ENCODE measurements around the gene SDK1. TPM values are rescaled to one million over a fixed set of nuclear protein-coding genes. Genes with fewer than 3 reads are reported as not detected.

SDK1 gene
- total and polyA plus RNA-seq, 4 donors: 0.12 to 0.47 (median 0.36) TPM

- Histone ChIP-seq H3K4me1 (ENCODE audit: control insufficient read depth in 4 of 4, insufficient read depth in 4 of 4, low read length in 3 of 4) (no peaks in the 10 kb centered on the region), H3K27ac (ENCODE audit: low read depth in 1 of 2, low read length in 2 of 2) (no peak overlapping the region), H3K9me3 (ENCODE audit: control insufficient read depth in 4 of 4, low read length in 3 of 4) (peaks cover 0 to 3% (median 0%) of the 10 kb centered on the region in 4 donors), H3K9ac (ENCODE audit: low read depth in 1 of 2, low read length in 2 of 2) (no peak overlapping the region), H3K36me3 (ENCODE audit: control insufficient read depth in 4 of 4, insufficient read depth in 3 of 4, low read depth in 1 of 4, low read length in 3 of 4) (no peaks in the 10 kb centered on the region), H3K4me3 (ENCODE audit: low read depth in 1 of 3, low read length in 3 of 3) (no peak overlapping the region), H3K27me3 (ENCODE audit: control insufficient read depth in 4 of 4, insufficient read depth in 4 of 4, low read length in 3 of 4) (no peaks in the 10 kb centered on the region)
- TF ChIP-seq RXRA (IDR thresholded peaks at IDR 0.05) (no peak), GABPA (IDR thresholded peaks at IDR 0.05 in 1 of 2, conservative IDR thresholded peaks at IDR 0.05 in 1 of 2) (no peak), ATF3 (IDR thresholded peaks at IDR 0.05) (no peak), RAD21 (IDR thresholded peaks at IDR 0.05) (no peak), YY1 (IDR thresholded peaks at IDR 0.05) (no peak), NR2F2 (IDR thresholded peaks at IDR 0.05) (no peak), MAX (IDR thresholded peaks at IDR 0.05) (no peak), FOXA1 (IDR thresholded peaks at IDR 0.05) (no peak)
- no peak for DNase-seq (ENCODE audit: low spot score)
- 89% methylated on average over 7 of the region's 7 CpGs for WGBS
These were observed 894.6 kb downstream of the SDK1 start for GRCh38 chr7:4195660-4196059.

GRCh38 chr7:4196121-4196819, 895.2 kb downstream of the SDK1 start:
- TF ChIP-seq RXRA (IDR thresholded peaks at IDR 0.05): no peak
- TF ChIP-seq, protein P1, sequence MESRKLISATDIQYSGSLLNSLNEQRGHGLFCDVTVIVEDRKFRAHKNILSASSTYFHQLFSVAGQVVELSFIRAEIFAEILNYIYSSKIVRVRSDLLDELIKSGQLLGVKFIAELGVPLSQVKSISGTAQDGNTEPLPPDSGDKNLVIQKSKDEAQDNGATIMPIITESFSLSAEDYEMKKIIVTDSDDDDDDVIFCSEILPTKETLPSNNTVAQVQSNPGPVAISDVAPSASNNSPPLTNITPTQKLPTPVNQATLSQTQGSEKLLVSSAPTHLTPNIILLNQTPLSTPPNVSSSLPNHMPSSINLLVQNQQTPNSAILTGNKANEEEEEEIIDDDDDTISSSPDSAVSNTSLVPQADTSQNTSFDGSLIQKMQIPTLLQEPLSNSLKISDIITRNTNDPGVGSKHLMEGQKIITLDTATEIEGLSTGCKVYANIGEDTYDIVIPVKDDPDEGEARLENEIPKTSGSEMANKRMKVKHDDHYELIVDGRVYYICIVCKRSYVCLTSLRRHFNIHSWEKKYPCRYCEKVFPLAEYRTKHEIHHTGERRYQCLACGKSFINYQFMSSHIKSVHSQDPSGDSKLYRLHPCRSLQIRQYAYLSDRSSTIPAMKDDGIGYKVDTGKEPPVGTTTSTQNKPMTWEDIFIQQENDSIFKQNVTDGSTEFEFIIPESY (IDR thresholded peaks at IDR 0.05): no peak
- no peak for TF ChIP-seq SP1 (IDR thresholded peaks at IDR 0.05)
- TF ChIP-seq YY1 (IDR thresholded peaks at IDR 0.05): no peak
- no peak for TF ChIP-seq EGR1 (IDR thresholded peaks at IDR 0.05; ENCODE audit: low read depth in 2 of 2)
- TF ChIP-seq TAF1 (conservative IDR thresholded peaks at IDR 0.05): no peak
- TF ChIP-seq RAD21 (IDR thresholded peaks at IDR 0.05): no peak
- no peak for TF ChIP-seq JUND (IDR thresholded peaks at IDR 0.05)
- TF ChIP-seq FOXA2 (IDR thresholded peaks at IDR 0.05): no peak
- no peaks in the 10 kb centered on the region for H3K36me3 ChIP-seq (ENCODE audit: control insufficient read depth in 4 of 4, insufficient read depth in 3 of 4, low read depth in 1 of 4, low read length in 3 of 4)
- H3K9ac ChIP-seq (ENCODE audit: low read depth in 1 of 2, low read length in 2 of 2): no peak overlapping the region
- H3K9me3 ChIP-seq (ENCODE audit: control insufficient read depth in 4 of 4, low read length in 3 of 4): peaks cover 0 to 3% (median 0%) of the 10 kb centered on the region in 4 donors
- no peak for DNase-seq (ENCODE audit: low spot score)
- no peaks in the 10 kb centered on the region for H3K27me3 ChIP-seq (ENCODE audit: control insufficient read depth in 4 of 4, insufficient read depth in 4 of 4, low read length in 3 of 4)
- 86% methylated on average over 15 of the region's 15 CpGs for WGBS
- no peak overlapping the region for H3K4me3 ChIP-seq (ENCODE audit: low read depth in 1 of 3, low read length in 3 of 3)
- H3K27ac ChIP-seq (ENCODE audit: low read depth in 1 of 2, low read length in 2 of 2): no peak overlapping the region
- H3K4me1 ChIP-seq (ENCODE audit: control insufficient read depth in 4 of 4, insufficient read depth in 4 of 4, low read length in 3 of 4): no peaks in the 10 kb centered on the region

DNA sequence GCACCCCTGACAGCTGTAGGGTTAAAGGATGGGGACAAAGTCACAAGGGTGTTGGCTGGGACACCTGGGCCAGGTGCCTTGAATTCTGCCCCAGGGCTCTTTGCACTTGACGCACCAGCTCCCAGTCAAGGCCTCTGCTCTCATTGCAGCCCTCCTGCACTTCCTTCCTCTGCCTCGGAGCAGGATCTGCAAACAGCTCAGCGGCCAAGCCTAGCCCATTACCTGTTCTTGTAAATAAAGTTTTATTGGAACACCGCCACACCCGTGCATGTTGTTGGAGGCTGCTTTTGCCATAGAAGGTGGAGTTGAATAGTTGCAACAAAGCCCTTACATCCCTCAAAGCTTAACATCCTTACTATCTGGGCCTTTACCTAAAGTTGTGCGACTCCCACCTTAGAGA, 897.2 kb downstream of the SDK1 start:
- H3K27ac ChIP-seq (ENCODE audit: low read depth in 1 of 2, low read length in 2 of 2): no peak overlapping the region
- no peak overlapping the region for H3K4me3 ChIP-seq (ENCODE audit: low read depth in 1 of 3, low read length in 3 of 3)
- TF ChIP-seq GABPA (IDR thresholded peaks at IDR 0.05 in 1 of 2, conservative IDR thresholded peaks at IDR 0.05 in 1 of 2) (no peak), NR2F2 (IDR thresholded peaks at IDR 0.05) (no peak), MAX (IDR thresholded peaks at IDR 0.05) (no peak), TAF1 (conservative IDR thresholded peaks at IDR 0.05) (no peak), SP1 (IDR thresholded peaks at IDR 0.05) (no peak), HNF4G (IDR thresholded peaks at IDR 0.05) (no peak), HNF4A (conservative IDR thresholded peaks at IDR 0.05) (no peak), YY1 (IDR thresholded peaks at IDR 0.05) (no peak), ATF3 (IDR thresholded peaks at IDR 0.05) (no peak)
- no peak for DNase-seq (ENCODE audit: low spot score)
- no peaks in the 10 kb centered on the region for H3K4me1 ChIP-seq (ENCODE audit: control insufficient read depth in 4 of 4, insufficient read depth in 4 of 4, low read length in 3 of 4)
- H3K36me3 ChIP-seq (ENCODE audit: control insufficient read depth in 4 of 4, insufficient read depth in 3 of 4, low read depth in 1 of 4, low read length in 3 of 4): no peaks in the 10 kb centered on the region
- WGBS: 87% methylated on average over 6 of the region's 6 CpGs
- H3K9ac ChIP-seq (ENCODE audit: low read depth in 1 of 2, low read length in 2 of 2): no peak overlapping the region
- peaks cover 0 to 3% (median 0%) of the 10 kb centered on the region in 4 donors for H3K9me3 ChIP-seq (ENCODE audit: control insufficient read depth in 4 of 4, low read length in 3 of 4)
- no peaks in the 10 kb centered on the region for H3K27me3 ChIP-seq (ENCODE audit: control insufficient read depth in 4 of 4, insufficient read depth in 4 of 4, low read length in 3 of 4)

Data from liver (tissue), 9 donors.